GM12864 (cell line): ENCODE results near the gene ZNF292.

ENCODE experiments used
- DNase-seq: peaks from one replicate; pipeline ENCODE4 v3.0.0-alpha.2; 2011; ENCODE audit warnings: low read depth
- H3K4me3 ChIP-seq: 2 replicates; pipeline ENCODE4 v1.5.1; 2011; ENCODE audit warnings: mild to moderate bottlenecking, low read depth, low read length, control low read depth
- CTCF ChIP-seq: IDR thresholded peaks from 2 replicates; pipeline ENCODE4 v1.5.1; 2011; ENCODE audit warnings: low read depth, mild to moderate bottlenecking, moderate library complexity, low read length, control low read depth, inconsistent platforms; ENCODE audit errors: missing control alignments

ZNF292 gene

GRCh38 chr6:87244380-87244779 is 89.0 kb downstream of the ZNF292 start:
- no peak for DNase-seq
- no peak for TF ChIP-seq CTCF
- no peak overlapping the region for H3K4me3 ChIP-seq

- no peak overlapping the region for H3K4me3 ChIP-seq
- DNase-seq = no peak
- no peak for TF ChIP-seq CTCF
Observed at GRCh38 chr6:87250019-87250418, 94.7 kb downstream of the ZNF292 start.

- H3K4me3 ChIP-seq = no peak overlapping the region
- no peak for TF ChIP-seq CTCF
Observed at GRCh38 chr6:87251225-87251624, 95.9 kb downstream of the ZNF292 start.

GRCh38 chr6:87251725-87252124 is 96.4 kb downstream of the ZNF292 start:
- no peak for TF ChIP-seq CTCF
- H3K4me3 ChIP-seq = no peak overlapping the region
- DNase-seq = no peak

More at GRCh38 chr6:87251225-87251624, 95.9 kb downstream of the ZNF292 start:
- DNase-seq = no peak

- H3K4me3 ChIP-seq = no peak overlapping the region
- TF ChIP-seq CTCF = no peak
- DNase-seq = no peak
Observed at GRCh38 chr6:87257046-87257445, 101.7 kb downstream of the ZNF292 start.

GRCh38 chr6:87257565-87257964 is 102.2 kb downstream of the ZNF292 start:
- H3K4me3 ChIP-seq = no peak overlapping the region
- no peak for TF ChIP-seq CTCF
- DNase-seq = no peak

- no peak for TF ChIP-seq CTCF
- no peak for DNase-seq
Observed at GRCh38 chr6:87257975-87258374, 102.6 kb downstream of the ZNF292 start.

More at GRCh38 chr6:87257975-87258374, 102.6 kb downstream of the ZNF292 start:
- no peak overlapping the region for H3K4me3 ChIP-seq
